Osteocyte (in vitro differentiated cells): ENCODE data around the gene UBE2J1. TPM values are rescaled to one million over a fixed set of nuclear protein-coding genes. Genes with fewer than 3 reads are reported as not detected.

ENCODE experiments used
- DNase-seq: peaks from one replicate; pipeline ENCODE4 v3.0.0; 2021; ENCODE audit warnings: mixed read lengths; ENCODE audit not compliant: unreplicated experiment; ENCODE audit errors: extremely low spot score
- H3K27ac Mint-ChIP-seq: one replicate; pipeline ENCODE4 v1.8.0; 2021; ENCODE audit warnings: mild to moderate bottlenecking, mixed read lengths; ENCODE audit not compliant: unreplicated experiment
- H3K27me3 Mint-ChIP-seq: one replicate; pipeline ENCODE4 v1.8.0; 2021; ENCODE audit warnings: mixed read lengths; ENCODE audit not compliant: unreplicated experiment
- H3K36me3 Mint-ChIP-seq: one replicate; pipeline ENCODE4 v1.8.0; 2021; ENCODE audit warnings: mixed read lengths; ENCODE audit not compliant: unreplicated experiment
- H3K4me1 Mint-ChIP-seq: one replicate; pipeline ENCODE4 v1.8.0; 2021; ENCODE audit warnings: mixed read lengths; ENCODE audit not compliant: unreplicated experiment
- H3K4me3 Mint-ChIP-seq: one replicate; pipeline ENCODE4 v1.8.0; 2021; ENCODE audit warnings: mild to moderate bottlenecking, moderate library complexity, mixed read lengths; ENCODE audit not compliant: unreplicated experiment
- H3K9me3 Mint-ChIP-seq: one replicate; pipeline ENCODE4 v1.8.0; 2021; ENCODE audit warnings: mixed read lengths; ENCODE audit not compliant: unreplicated experiment
- total RNA-seq: library from RNA; stranded (reverse); gene quantifications from 2 replicates; pipeline ENCODE4 v1.2.1, GENCODE V29; 2021
- TF ChIP-seq, protein P1 (sequence below): fragments of 200-600 bp; sonication (generic); IDR thresholded peaks from 2 replicates; pipeline ENCODE4 v1.5.0; 2021; ENCODE audit warnings: antibody characterized with exemption, mild to moderate bottlenecking, moderate library complexity

The UBE2J1 gene
- total RNA-seq, 1 donor from 2014 or later: 39.6 TPM

DNA sequence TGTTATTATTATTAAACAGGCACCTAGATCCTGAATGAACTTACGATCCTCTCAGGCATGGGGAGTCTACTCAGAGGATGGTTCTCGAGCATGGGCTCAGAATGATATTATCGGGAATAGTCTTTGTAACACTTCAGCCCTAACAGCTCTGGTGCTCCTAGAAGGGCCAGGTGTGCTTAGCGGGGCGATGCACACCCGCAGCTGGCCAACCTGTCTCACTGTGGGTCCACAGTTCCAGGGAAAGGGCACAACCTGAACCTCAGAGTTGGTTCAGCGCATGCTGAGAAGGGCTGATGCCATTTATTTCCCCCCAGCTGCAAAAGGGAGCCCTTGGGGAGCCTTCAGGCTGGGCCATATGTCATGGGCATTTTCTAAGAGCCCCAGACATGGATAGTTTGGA, 33.3 kb upstream of the UBE2J1 start:
- no peaks in the 10 kb centered on the region for H3K4me1 Mint-ChIP-seq
- no peaks in the 10 kb centered on the region for H3K9me3 Mint-ChIP-seq
- TF ChIP-seq, protein P1, sequence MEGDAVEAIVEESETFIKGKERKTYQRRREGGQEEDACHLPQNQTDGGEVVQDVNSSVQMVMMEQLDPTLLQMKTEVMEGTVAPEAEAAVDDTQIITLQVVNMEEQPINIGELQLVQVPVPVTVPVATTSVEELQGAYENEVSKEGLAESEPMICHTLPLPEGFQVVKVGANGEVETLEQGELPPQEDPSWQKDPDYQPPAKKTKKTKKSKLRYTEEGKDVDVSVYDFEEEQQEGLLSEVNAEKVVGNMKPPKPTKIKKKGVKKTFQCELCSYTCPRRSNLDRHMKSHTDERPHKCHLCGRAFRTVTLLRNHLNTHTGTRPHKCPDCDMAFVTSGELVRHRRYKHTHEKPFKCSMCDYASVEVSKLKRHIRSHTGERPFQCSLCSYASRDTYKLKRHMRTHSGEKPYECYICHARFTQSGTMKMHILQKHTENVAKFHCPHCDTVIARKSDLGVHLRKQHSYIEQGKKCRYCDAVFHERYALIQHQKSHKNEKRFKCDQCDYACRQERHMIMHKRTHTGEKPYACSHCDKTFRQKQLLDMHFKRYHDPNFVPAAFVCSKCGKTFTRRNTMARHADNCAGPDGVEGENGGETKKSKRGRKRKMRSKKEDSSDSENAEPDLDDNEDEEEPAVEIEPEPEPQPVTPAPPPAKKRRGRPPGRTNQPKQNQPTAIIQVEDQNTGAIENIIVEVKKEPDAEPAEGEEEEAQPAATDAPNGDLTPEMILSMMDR: no peak
- H3K27me3 Mint-ChIP-seq: peaks cover 11% of the 10 kb centered on the region
- no peak overlapping the region for H3K27ac Mint-ChIP-seq
- H3K36me3 Mint-ChIP-seq: no peaks in the 10 kb centered on the region
- no peak for DNase-seq
- no peak overlapping the region for H3K4me3 Mint-ChIP-seq

- TF ChIP-seq, protein P1: no peak
- no peak overlapping the region for H3K4me3 Mint-ChIP-seq
- no peaks in the 10 kb centered on the region for H3K4me1 Mint-ChIP-seq
- DNase-seq: no peak
- no peak overlapping the region for H3K27ac Mint-ChIP-seq
- no peaks in the 10 kb centered on the region for H3K36me3 Mint-ChIP-seq
- peaks cover 8% of the 10 kb centered on the region for H3K27me3 Mint-ChIP-seq
- no peaks in the 10 kb centered on the region for H3K9me3 Mint-ChIP-seq
Measured at GRCh38 chr6:89385156-89385667, 32.7 kb upstream of the UBE2J1 start.

DNA sequence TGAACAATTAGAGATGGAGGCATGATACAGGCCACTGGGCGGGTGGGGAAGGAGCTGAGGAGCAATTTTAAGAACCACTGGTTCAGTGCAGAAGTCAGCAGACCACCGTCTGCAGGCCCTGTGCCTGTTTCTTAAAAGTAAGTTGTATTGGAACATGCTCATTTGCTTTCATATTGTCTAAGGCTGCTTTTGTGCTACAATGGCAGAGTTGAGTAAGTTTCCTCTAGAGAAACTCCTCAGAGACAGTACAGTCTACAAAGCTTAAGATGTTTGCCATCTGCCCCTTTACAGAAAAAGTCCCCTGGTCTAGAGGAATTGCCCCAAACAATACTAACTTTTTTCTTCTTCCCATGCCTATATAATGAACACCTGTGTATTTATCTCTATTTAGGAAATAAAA, 28.5 kb upstream of the UBE2J1 start:
- Mint-ChIP-seq H3K9me3 (no peaks in the 10 kb centered on the region), H3K4me1 (no peaks in the 10 kb centered on the region), H3K4me3 (no peak overlapping the region), H3K27me3 (peaks cover 12% of the 10 kb centered on the region), H3K36me3 (no peaks in the 10 kb centered on the region), H3K27ac (no peak overlapping the region)
- DNase-seq: no peak
- TF ChIP-seq, protein P1: no peak

GRCh38 chr6:89379281-89379680, 26.8 kb upstream of the UBE2J1 start:
- Mint-ChIP-seq H3K9me3 (no peaks in the 10 kb centered on the region), H3K36me3 (no peaks in the 10 kb centered on the region), H3K27me3 (peaks cover 10% of the 10 kb centered on the region), H3K4me3 (no peak overlapping the region), H3K27ac (no peak overlapping the region), H3K4me1 (no peaks in the 10 kb centered on the region)
- DNase-seq: no peak
- TF ChIP-seq, protein P1: no peak

DNA sequence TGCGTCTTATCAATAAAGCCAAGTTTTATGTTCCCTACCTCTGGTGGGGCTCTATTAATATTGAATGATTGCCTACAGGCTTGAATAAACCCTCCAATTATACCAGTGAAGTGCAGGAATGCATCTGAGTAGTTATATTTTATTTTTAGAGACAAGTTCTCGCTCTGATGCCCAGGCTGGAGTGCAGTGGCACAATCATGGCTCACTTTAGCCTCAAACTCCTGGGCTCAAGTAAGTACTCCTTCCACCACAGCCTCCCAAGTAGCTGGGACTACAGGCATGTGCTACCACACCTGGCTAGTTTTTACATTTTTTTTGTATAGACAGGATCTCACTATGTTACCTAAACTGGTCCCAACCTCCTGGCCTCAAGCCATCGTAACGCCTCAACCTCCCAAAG, 26.1 kb upstream of the UBE2J1 start:
- H3K9me3 Mint-ChIP-seq: no peaks in the 10 kb centered on the region
- peaks cover 10% of the 10 kb centered on the region for H3K27me3 Mint-ChIP-seq
- no peaks in the 10 kb centered on the region for H3K36me3 Mint-ChIP-seq
- H3K4me1 Mint-ChIP-seq: no peaks in the 10 kb centered on the region
- no peak for DNase-seq
- H3K27ac Mint-ChIP-seq: no peak overlapping the region
- TF ChIP-seq, protein P1: no peak
- H3K4me3 Mint-ChIP-seq: no peak overlapping the region
